Memory B cell (primary cell): Measurements from ENCODE around the gene KRTAP10-5.

ENCODE experiments used
- ATAC-seq: fragments of 150-1000 bp; cut with Tn5 transposase; 2 replicates; pipeline ENCODE4 v1.10.0; 2021; ENCODE audit warnings: low read depth, mild to moderate bottlenecking, moderate library complexity
- DNase-seq, 2 donors: peaks; one replicate each; pipeline ENCODE4 v3.0.0; 2022; ENCODE audit warnings: low spot score in 2 of 2
- H3K27ac Mint-ChIP-seq: one replicate; pipeline ENCODE4 v1.8.0; 2022; ENCODE audit warnings: mild to moderate bottlenecking, moderate library complexity, mixed read lengths
- H3K27me3 Mint-ChIP-seq: one replicate; pipeline ENCODE4 v1.8.0; 2022; ENCODE audit warnings: mixed read lengths
- H3K36me3 Mint-ChIP-seq: one replicate; pipeline ENCODE4 v1.8.0; 2022; ENCODE audit warnings: mild to moderate bottlenecking, mixed read lengths
- H3K4me1 Mint-ChIP-seq: one replicate; pipeline ENCODE4 v1.8.0; 2022; ENCODE audit warnings: mixed read lengths
- H3K4me3 Mint-ChIP-seq: one replicate; pipeline ENCODE4 v1.8.0; 2022; ENCODE audit warnings: mild to moderate bottlenecking, moderate library complexity, mixed read lengths
- H3K9me3 Mint-ChIP-seq: one replicate; pipeline ENCODE4 v1.8.0; 2022; ENCODE audit warnings: mixed read lengths

Gene KRTAP10-5

GRCh38 chr21:44548922-44549321 is 31.5 kb downstream of the KRTAP10-5 start:
- ATAC-seq (no peak), DNase-seq (no peak)
- Mint-ChIP-seq H3K36me3 (peaks cover 11% of the 10 kb centered on the region), H3K4me1 (peaks cover 9% of the 10 kb centered on the region), H3K9me3 (peaks cover 18% of the 10 kb centered on the region), H3K27ac (no peak overlapping the region), H3K27me3 (peaks cover 20% of the 10 kb centered on the region), H3K4me3 (no peak overlapping the region)

GRCh38 chr21:44548381-44548780 is 32.0 kb downstream of the KRTAP10-5 start:
- Mint-ChIP-seq H3K27me3 (peaks cover 20% of the 10 kb centered on the region), H3K27ac (no peak overlapping the region), H3K36me3 (peaks cover 11% of the 10 kb centered on the region), H3K9me3 (peaks cover 18% of the 10 kb centered on the region), H3K4me3 (no peak overlapping the region), H3K4me1 (peaks cover 9% of the 10 kb centered on the region)
- no peak for DNase-seq
- no peak for ATAC-seq

GRCh38 chr21:44547656-44548331 is 32.6 kb downstream of the KRTAP10-5 start:
- H3K36me3 Mint-ChIP-seq = peaks cover 11% of the 10 kb centered on the region
- H3K27me3 Mint-ChIP-seq = peaks cover 20% of the 10 kb centered on the region
- H3K4me1 Mint-ChIP-seq = peaks cover 9% of the 10 kb centered on the region
- no peak overlapping the region for H3K27ac Mint-ChIP-seq
- H3K9me3 Mint-ChIP-seq = peaks cover 18% of the 10 kb centered on the region
- DNase-seq (no peak), ATAC-seq (no peak)
- no peak overlapping the region for H3K4me3 Mint-ChIP-seq

GRCh38 chr21:44544566-44544965 is 35.8 kb downstream of the KRTAP10-5 start:
- H3K4me1 Mint-ChIP-seq = peaks cover 5% of the 10 kb centered on the region
- peaks cover 16% of the 10 kb centered on the region for H3K27me3 Mint-ChIP-seq
- peaks cover 11% of the 10 kb centered on the region for H3K36me3 Mint-ChIP-seq

GRCh38 chr21:44542716-44543115 is 37.7 kb downstream of the KRTAP10-5 start:
- Mint-ChIP-seq H3K27ac (no peak overlapping the region), H3K9me3 (peaks cover 16% of the 10 kb centered on the region), H3K27me3 (peaks cover 13% of the 10 kb centered on the region), H3K36me3 (peaks cover 10% of the 10 kb centered on the region), H3K4me3 (no peak overlapping the region), H3K4me1 (peaks cover 4% of the 10 kb centered on the region)
- ATAC-seq (no peak), DNase-seq (no peak)

More at GRCh38 chr21:44544566-44544965, 35.8 kb downstream of the KRTAP10-5 start:
- no peak for DNase-seq
- Mint-ChIP-seq H3K27ac (no peak overlapping the region), H3K9me3 (peaks cover 18% of the 10 kb centered on the region), H3K4me3 (no peak overlapping the region)
- ATAC-seq = no peak

GRCh38 chr21:44540741-44541288 is 39.6 kb downstream of the KRTAP10-5 start:
- DNase-seq (no peak), ATAC-seq (no peak)
- H3K36me3 Mint-ChIP-seq = no peaks in the 10 kb centered on the region
- no peaks in the 10 kb centered on the region for H3K4me1 Mint-ChIP-seq
- peaks cover 5% of the 10 kb centered on the region for H3K9me3 Mint-ChIP-seq
- no peak overlapping the region for H3K4me3 Mint-ChIP-seq
- H3K27ac Mint-ChIP-seq = no peak overlapping the region
- peaks cover 15% of the 10 kb centered on the region for H3K27me3 Mint-ChIP-seq

- peaks cover 15% of the 10 kb centered on the region for H3K27me3 Mint-ChIP-seq
- no peaks in the 10 kb centered on the region for H3K36me3 Mint-ChIP-seq
- no peak for ATAC-seq
- H3K4me3 Mint-ChIP-seq = no peak within 1 kb of the TSS
- no peaks in the 10 kb centered on the region for H3K4me1 Mint-ChIP-seq
- DNase-seq = peak in 1 of 2 donors; percentile 8
- no peak within 1 kb of the TSS for H3K27ac Mint-ChIP-seq
- no peaks in the 10 kb centered on the region for H3K9me3 Mint-ChIP-seq
Observed at GRCh38 chr21:44539991-44540666, 40.3 kb downstream of the KRTAP10-5 start, which contains the start of gene KRTAP10-1. TSS of gene KRTAP10-1 (minus strand) at chr21:44540195. CDS start at chr21:44540150, 45 bp downstream.

GRCh38 chr21:44539046-44539445 is 41.4 kb downstream of the KRTAP10-5 start:
- DNase-seq = no peak
- no peaks in the 10 kb centered on the region for H3K9me3 Mint-ChIP-seq
- no peak overlapping the region for H3K27ac Mint-ChIP-seq
- H3K4me3 Mint-ChIP-seq = no peak overlapping the region
- H3K36me3 Mint-ChIP-seq = no peaks in the 10 kb centered on the region
- peaks cover 17% of the 10 kb centered on the region for H3K27me3 Mint-ChIP-seq
- ATAC-seq = no peak
- H3K4me1 Mint-ChIP-seq = no peaks in the 10 kb centered on the region

- no peak for ATAC-seq
- no peaks in the 10 kb centered on the region for H3K4me1 Mint-ChIP-seq
- peaks cover 17% of the 10 kb centered on the region for H3K27me3 Mint-ChIP-seq
- H3K9me3 Mint-ChIP-seq = no peaks in the 10 kb centered on the region
- no peaks in the 10 kb centered on the region for H3K36me3 Mint-ChIP-seq
- H3K4me3 Mint-ChIP-seq = no peak overlapping the region
- DNase-seq = no peak
- no peak overlapping the region for H3K27ac Mint-ChIP-seq
Observed at GRCh38 chr21:44537930-44538911, 42.2 kb downstream of the KRTAP10-5 start.

GRCh38 chr21:44535963-44536362 is 44.4 kb downstream of the KRTAP10-5 start:
- H3K36me3 Mint-ChIP-seq = no peaks in the 10 kb centered on the region
- no peak overlapping the region for H3K4me3 Mint-ChIP-seq
- H3K27me3 Mint-ChIP-seq = peaks cover 20% of the 10 kb centered on the region
- ATAC-seq = no peak
- DNase-seq = no peak
- no peaks in the 10 kb centered on the region for H3K4me1 Mint-ChIP-seq
- H3K9me3 Mint-ChIP-seq = no peaks in the 10 kb centered on the region
- H3K27ac Mint-ChIP-seq = no peak overlapping the region

GRCh38 chr21:44534688-44535087 is 45.7 kb downstream of the KRTAP10-5 start:
- Mint-ChIP-seq H3K36me3 (no peaks in the 10 kb centered on the region), H3K4me1 (peaks cover 4% of the 10 kb centered on the region), H3K9me3 (peaks cover 1% of the 10 kb centered on the region), H3K27me3 (peaks cover 24% of the 10 kb centered on the region), H3K4me3 (no peak overlapping the region), H3K27ac (no peak overlapping the region)
- ATAC-seq (no peak), DNase-seq (no peak)

- ATAC-seq (no peak), DNase-seq (no peak)
- H3K27ac Mint-ChIP-seq = no peak overlapping the region
- H3K9me3 Mint-ChIP-seq = peaks cover 1% of the 10 kb centered on the region
- H3K4me3 Mint-ChIP-seq = no peak overlapping the region
- H3K4me1 Mint-ChIP-seq = peaks cover 4% of the 10 kb centered on the region
- no peaks in the 10 kb centered on the region for H3K36me3 Mint-ChIP-seq
- H3K27me3 Mint-ChIP-seq = peaks cover 20% of the 10 kb centered on the region
Observed at GRCh38 chr21:44533891-44534627, 46.3 kb downstream of the KRTAP10-5 start.
